ENCODE data around the gene CPEB2. TPM values are rescaled to one million over a fixed set of nuclear protein-coding genes. Genes with fewer than 3 reads are reported as not detected.

CPEB2 gene
- total RNA-seq, 1 experiment from 2014 or later, result 3.3 TPM

GRCh38 chr4:15001248-15001868 is 923 bp upstream of the CPEB2 start:
- 0 out of 2 replicates have a peak overlapping the region, but pooled peaks have one; percentile 25 for H3K27ac Mint-ChIP-seq
- no peaks in the 10 kb centered on the region for H3K36me3 Mint-ChIP-seq
- no peak for TF ChIP-seq ZNF263 (CRISPR knock-in tag; IDR thresholded peaks at IDR 0.05; ENCODE audit: low read depth)
- TF ChIP-seq TEAD1 (CRISPR knock-in tag; IDR thresholded peaks at IDR 0.05), result no peak
- no peak for TF ChIP-seq CBFB (CRISPR knock-in tag; IDR thresholded peaks at IDR 0.05; ENCODE audit: low read depth)
- no peak for TF ChIP-seq STAT6 (CRISPR knock-in tag; conservative IDR thresholded peaks at IDR 0.05; ENCODE audit: low read depth)
- no peak for TF ChIP-seq FOXK1 (CRISPR knock-in tag; IDR thresholded peaks at IDR 0.05)
- no peak for TF ChIP-seq ATF6 (CRISPR knock-in tag; IDR thresholded peaks at IDR 0.05)
- peaks cover 4% of the 10 kb centered on the region; the same call in 1 of the 2 replicates for H3K9me3 Mint-ChIP-seq
- H3K4me1 Mint-ChIP-seq, result peaks cover 24% of the 10 kb centered on the region
- CTCF ChIA-PET, result interaction anchor here (0.6 to 1.4 kb wide), 6 partner anchors 8 to 1347 kb away, joined by 3 to 5 read pairs (median 4); no protein-coding TSS in a partner anchor
- peak; percentile 48 for DNase-seq (ENCODE audit: low spot score)
- ATAC-seq, result peak; percentile 30
- peak overlapping the region; percentile 80 for H3K4me3 Mint-ChIP-seq
- POLR2A ChIA-PET, result interaction anchor here (1.0 kb wide), 1 partner anchor 15 kb away, joined by 3 read pairs; no protein-coding TSS in a partner anchor
- peaks cover 18% of the 10 kb centered on the region for H3K27me3 Mint-ChIP-seq (ENCODE audit: low read depth)

GRCh38 chr4:15002659-15003400 is 549 bp downstream of the CPEB2 start:
- peak overlapping the region; percentile 80 for H3K4me3 Mint-ChIP-seq
- H3K9me3 Mint-ChIP-seq, result no peaks in the 10 kb centered on the region
- ChIA-PET CTCF (no interaction called here), POLR2A (no interaction called here)
- no peak overlapping the region for H3K27ac Mint-ChIP-seq
- peaks cover 26% of the 10 kb centered on the region for H3K27me3 Mint-ChIP-seq (ENCODE audit: low read depth)
- H3K36me3 Mint-ChIP-seq, result no peaks in the 10 kb centered on the region
- peak; percentile 71 for DNase-seq (ENCODE audit: low spot score)
- TF ChIP-seq ZBTB43 (CRISPR knock-in tag; IDR thresholded peaks at IDR 0.05) (0 out of 2 replicates have a peak, but pooled peaks have one; percentile 30), FOXP1 (CRISPR knock-in tag; IDR thresholded peaks at IDR 0.05; ENCODE audit: borderline replicate concordance) (no peak), FOXJ3 (CRISPR knock-in tag; IDR thresholded peaks at IDR 0.05; ENCODE audit: borderline replicate concordance) (no peak), NFE2L1 (CRISPR knock-in tag; IDR thresholded peaks at IDR 0.05) (no peak), SMAD3 (CRISPR knock-in tag; IDR thresholded peaks at IDR 0.05; ENCODE audit: borderline replicate concordance) (no peak), ZNF532 (CRISPR knock-in tag; IDR thresholded peaks at IDR 0.05; ENCODE audit: borderline replicate concordance) (no peak), MYBL2 (CRISPR knock-in tag; IDR thresholded peaks at IDR 0.05) (no peak), ZMAT4 (CRISPR knock-in tag; IDR thresholded peaks at IDR 0.05) (no peak), MLX (CRISPR knock-in tag; IDR thresholded peaks at IDR 0.05) (no peak)
- peak; percentile 9 for ATAC-seq
- peaks cover 34% of the 10 kb centered on the region for H3K4me1 Mint-ChIP-seq
